CD4-positive, CD25-positive, alpha-beta regulatory T cell (primary cell): ENCODE data around the gene MYO18A. TPM values are rescaled to one million over a fixed set of nuclear protein-coding genes. Genes with fewer than 3 reads are reported as not detected.

Experiments
- ATAC-seq, 2 donors: fragments of 150-1000 bp; cut with Tn5 transposase; one replicate each; pipeline ENCODE4 v1.10.0; 2021; ENCODE audit warnings: low read depth in 2 of 2, moderate number of reproducible peaks in 2 of 2, moderate library complexity in 1 of 2
- DNase-seq, 3 donors: peaks; one replicate each; pipeline versions ENCODE4 v3.0.0 to v3.0.0-alpha.2; 2012 to 2022; ENCODE audit warnings: mixed read lengths in 1 of 3
- H3K27ac ChIP-seq: one replicate; pipeline ENCODE4 v1.7.0; 2013; ENCODE audit warnings: mild to moderate bottlenecking, low read length; ENCODE audit not compliant: insufficient read depth, poor library complexity, severe bottlenecking
- H3K27me3 ChIP-seq: one replicate; pipeline ENCODE4 v1.7.0; 2013; ENCODE audit warnings: low read length; ENCODE audit not compliant: control insufficient read depth, insufficient read depth
- H3K36me3 ChIP-seq: one replicate; pipeline ENCODE4 v1.7.0; 2013; ENCODE audit warnings: mild to moderate bottlenecking, low read length, moderate library complexity; ENCODE audit not compliant: control insufficient read depth, insufficient read depth
- H3K4me1 ChIP-seq: 2 replicates; pipeline ENCODE4 v1.7.0; 2013; ENCODE audit warnings: mild to moderate bottlenecking, low read length; ENCODE audit not compliant: insufficient read depth, control insufficient read depth, poor library complexity, severe bottlenecking
- H3K4me3 ChIP-seq: one replicate; pipeline ENCODE4 v1.7.0; 2013; ENCODE audit warnings: low read depth, mild to moderate bottlenecking, low read length, moderate library complexity
- H3K9me3 ChIP-seq, 2 experiments: 1 replicate in 1 of 2; 2 replicates in 1 of 2; pipeline ENCODE4 v1.7.0; 2013; ENCODE audit warnings: low read length in 2 of 2, mild to moderate bottlenecking in 1 of 2, moderate library complexity in 1 of 2; ENCODE audit not compliant: control insufficient read depth in 2 of 2
- H3K27ac Mint-ChIP-seq, 3 donors: one replicate each; pipeline ENCODE4 v1.8.0; 2020 to 2022; ENCODE audit warnings: mild to moderate bottlenecking in 3 of 3, mixed read lengths in 3 of 3, moderate library complexity in 2 of 3
- H3K27me3 Mint-ChIP-seq: one replicate; pipeline ENCODE4 v1.8.0; 2022; ENCODE audit warnings: mild to moderate bottlenecking, mixed read lengths
- H3K36me3 Mint-ChIP-seq: one replicate; pipeline ENCODE4 v1.8.0; 2020; ENCODE audit warnings: mixed read lengths
- H3K4me1 Mint-ChIP-seq, 4 donors: one replicate each; pipeline ENCODE4 v1.8.0; 2020 to 2022; ENCODE audit warnings: mixed read lengths in 4 of 4, mild to moderate bottlenecking in 1 of 4
- H3K4me3 Mint-ChIP-seq, 4 donors: one replicate each; pipeline ENCODE4 v1.8.0; 2020 to 2022; ENCODE audit warnings: mild to moderate bottlenecking in 4 of 4, mixed read lengths in 4 of 4, moderate library complexity in 3 of 4
- H3K9me3 Mint-ChIP-seq, 7 donors: one replicate each; pipeline ENCODE4 v1.8.0; 2020 to 2022; ENCODE audit warnings: mixed read lengths in 7 of 7, mild to moderate bottlenecking in 3 of 7, moderate library complexity in 2 of 7
- polyA plus RNA-seq, 4 donors: library from polyadenylated mRNA; unstranded; fragments of 300-500 nt; fragmentation: Illumina TruSeq; gene quantifications; one replicate each; pipeline ENCODE4 v1.2.3, GENCODE V29; 2021
- total RNA-seq: library from RNA; stranded (reverse); gene quantifications from one replicate; pipeline ENCODE4 v1.2.3, GENCODE V29; 2022

MYO18A gene
- total and polyA plus RNA-seq, 5 donors from 2014 or later, result 16.8 to 193 (median 21.0) TPM

DNA sequence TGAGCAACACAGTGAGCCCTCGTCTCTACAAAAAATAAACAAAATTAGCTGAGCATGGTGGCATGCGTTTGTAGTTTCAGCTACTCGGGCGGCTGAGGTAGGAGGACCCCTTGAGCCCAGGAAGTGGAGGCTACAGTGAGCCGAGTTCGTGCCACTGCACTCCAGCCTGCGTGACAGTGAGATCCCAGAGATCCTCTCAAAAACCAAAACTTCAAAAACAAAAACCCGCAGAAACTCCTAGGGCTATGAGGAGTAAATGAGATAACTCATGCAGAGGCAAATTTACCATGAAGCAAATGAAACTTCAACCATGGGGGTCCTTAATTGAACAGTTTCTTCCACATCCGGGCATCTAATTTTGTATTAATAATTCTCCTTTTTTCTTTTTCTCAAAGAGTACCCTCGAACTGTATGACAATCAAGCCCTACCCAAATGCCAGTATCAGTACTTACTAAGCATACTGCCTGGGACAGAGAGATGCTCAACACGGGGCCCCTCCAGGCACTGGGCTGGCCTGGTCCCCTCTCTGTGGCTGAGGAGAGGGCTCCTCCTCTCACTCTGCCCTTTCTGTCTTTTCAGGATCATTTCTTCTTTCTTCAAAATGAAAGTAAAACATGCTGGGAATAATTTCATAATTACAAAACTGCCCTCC, 138.0 kb downstream of the MYO18A start:
- H3K4me1 ChIP-seq, result no peaks in the 10 kb centered on the region
- Mint-ChIP-seq H3K4me1 (no peaks in the 10 kb centered on the region), H3K27ac (no peak overlapping the region), H3K4me3 (no peak overlapping the region), H3K9me3 (no peaks in the 10 kb centered on the region), H3K27me3 (peaks cover 25% of the 10 kb centered on the region), H3K36me3 (peaks cover 5% of the 10 kb centered on the region)
- no peaks in the 10 kb centered on the region for H3K9me3 ChIP-seq
- H3K27me3 ChIP-seq, result no peaks in the 10 kb centered on the region
- H3K27ac ChIP-seq, result no peak overlapping the region
- H3K36me3 ChIP-seq, result no peaks in the 10 kb centered on the region
- no peak overlapping the region for H3K4me3 ChIP-seq
- DNase-seq, result no peak
- no peak for ATAC-seq

GRCh38 chr17:29041571-29041970, 138.6 kb downstream of the MYO18A start:
- ATAC-seq (no peak), DNase-seq (no peak)
- H3K27me3 ChIP-seq, result peaks cover 2% of the 10 kb centered on the region
- no peaks in the 10 kb centered on the region for H3K36me3 ChIP-seq
- H3K9me3 ChIP-seq, result no peaks in the 10 kb centered on the region
- no peaks in the 10 kb centered on the region for H3K4me1 ChIP-seq
- Mint-ChIP-seq H3K36me3 (peaks cover 5% of the 10 kb centered on the region), H3K4me1 (no peaks in the 10 kb centered on the region), H3K27ac (no peak overlapping the region), H3K9me3 (no peaks in the 10 kb centered on the region), H3K4me3 (no peak overlapping the region), H3K27me3 (peaks cover 25% of the 10 kb centered on the region)
- no peak overlapping the region for H3K4me3 ChIP-seq
- no peak overlapping the region for H3K27ac ChIP-seq

- no peak overlapping the region for H3K4me3 ChIP-seq
These were observed 139.1 kb downstream of the MYO18A start for GRCh38 chr17:29041091-29041490.

GRCh38 chr17:29039764-29040598, 140.2 kb downstream of the MYO18A start:
- H3K27ac ChIP-seq, result no peak overlapping the region
- Mint-ChIP-seq H3K27ac (no peak overlapping the region), H3K36me3 (no peaks in the 10 kb centered on the region), H3K4me3 (no peak overlapping the region), H3K4me1 (no peaks in the 10 kb centered on the region), H3K27me3 (peaks cover 27% of the 10 kb centered on the region), H3K9me3 (peaks cover 0 to 4% (median 2%) of the 10 kb centered on the region in 7 donors)
- H3K9me3 ChIP-seq, result peaks cover 0 to 5% of the 10 kb centered on the region in 2 experiments
- no peaks in the 10 kb centered on the region for H3K4me1 ChIP-seq
- ATAC-seq (no peak), DNase-seq (no peak)
- H3K27me3 ChIP-seq, result peaks cover 7% of the 10 kb centered on the region
- no peak overlapping the region for H3K4me3 ChIP-seq
- no peaks in the 10 kb centered on the region for H3K36me3 ChIP-seq

More at GRCh38 chr17:29041091-29041490, 139.1 kb downstream of the MYO18A start:
- peaks cover 21% of the 10 kb centered on the region for H3K27me3 Mint-ChIP-seq
- H3K9me3 ChIP-seq, result no peaks in the 10 kb centered on the region
- no peaks in the 10 kb centered on the region for H3K4me1 Mint-ChIP-seq
- H3K36me3 ChIP-seq, result no peaks in the 10 kb centered on the region
- H3K9me3 Mint-ChIP-seq, result no peaks in the 10 kb centered on the region
- peaks cover 2% of the 10 kb centered on the region for H3K27me3 ChIP-seq
- H3K27ac ChIP-seq, result no peak overlapping the region
- DNase-seq (no peak), ATAC-seq (no peak)
- H3K4me1 ChIP-seq, result no peaks in the 10 kb centered on the region
- H3K36me3 Mint-ChIP-seq, result peaks cover 4% of the 10 kb centered on the region
- H3K4me3 Mint-ChIP-seq, result no peak overlapping the region
- no peak overlapping the region for H3K27ac Mint-ChIP-seq

- DNase-seq, result no peak
- H3K27ac ChIP-seq, result no peak overlapping the region
- peaks cover 12 to 18% of the 10 kb centered on the region in 2 experiments for H3K9me3 ChIP-seq
- H3K36me3 ChIP-seq, result no peaks in the 10 kb centered on the region
- H3K4me3 ChIP-seq, result no peak overlapping the region
- H3K4me1 Mint-ChIP-seq, result no peaks in the 10 kb centered on the region
- H3K36me3 Mint-ChIP-seq, result no peaks in the 10 kb centered on the region
- H3K4me1 ChIP-seq, result no peaks in the 10 kb centered on the region
- ATAC-seq, result no peak
- peaks cover 43% of the 10 kb centered on the region for H3K27me3 Mint-ChIP-seq
- no peak overlapping the region for H3K4me3 Mint-ChIP-seq
- peaks cover 14% of the 10 kb centered on the region for H3K27me3 ChIP-seq
- peaks cover 2 to 11% (median 7%) of the 10 kb centered on the region in 7 donors for H3K9me3 Mint-ChIP-seq
- no peak overlapping the region for H3K27ac Mint-ChIP-seq
These were observed 142.0 kb downstream of the MYO18A start for GRCh38 chr17:29038085-29038795.

DNA sequence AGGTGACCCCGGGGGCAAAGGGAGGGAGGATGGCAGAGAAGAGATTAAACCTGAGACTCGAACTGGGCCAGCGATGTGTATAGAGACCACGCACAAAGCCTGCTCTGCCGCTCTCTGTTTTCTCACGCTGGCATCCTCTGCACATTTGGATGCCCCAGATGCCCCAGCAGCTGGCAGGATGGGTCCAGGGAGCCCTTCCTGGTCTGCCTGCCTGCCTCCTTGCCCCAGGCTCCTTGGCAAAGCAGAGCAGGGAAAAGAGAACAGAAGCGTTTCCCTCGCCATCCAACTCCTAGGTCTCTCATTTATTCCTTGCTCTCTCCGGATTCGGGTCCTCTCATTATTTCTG, 142.5 kb downstream of the MYO18A start:
- Mint-ChIP-seq H3K36me3 (no peaks in the 10 kb centered on the region), H3K4me1 (no peaks in the 10 kb centered on the region), H3K9me3 (peaks cover 2 to 11% (median 7%) of the 10 kb centered on the region in 7 donors), H3K27ac (no peak overlapping the region), H3K4me3 (no peak overlapping the region), H3K27me3 (peaks cover 48% of the 10 kb centered on the region)
- H3K4me3 ChIP-seq, result no peak overlapping the region
- H3K4me1 ChIP-seq, result no peaks in the 10 kb centered on the region
- H3K27me3 ChIP-seq, result peaks cover 17% of the 10 kb centered on the region
- peaks cover 12 to 18% of the 10 kb centered on the region in 2 experiments for H3K9me3 ChIP-seq
- H3K27ac ChIP-seq, result no peak overlapping the region
- H3K36me3 ChIP-seq, result no peaks in the 10 kb centered on the region
- DNase-seq (no peak), ATAC-seq (no peak)

DNA sequence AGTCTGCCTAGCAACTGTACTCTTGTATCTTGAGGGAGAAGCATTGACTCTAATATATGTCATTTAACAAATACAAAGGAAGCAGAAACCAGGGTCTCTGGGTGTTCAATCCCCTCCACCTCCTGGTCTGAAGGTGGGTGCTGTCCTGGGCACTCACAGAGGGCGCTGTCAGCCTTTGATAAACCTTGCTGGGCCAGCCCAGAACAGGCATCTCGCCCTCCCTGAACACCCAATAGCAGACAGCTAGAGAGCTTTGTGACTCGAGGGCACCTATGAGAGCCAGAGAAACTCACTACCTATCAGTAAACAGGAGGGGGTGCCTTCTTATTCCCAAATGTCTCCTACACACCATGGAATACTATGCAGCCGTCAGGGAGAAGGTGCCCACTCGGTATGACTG, 143.6 kb downstream of the MYO18A start:
- no peak overlapping the region for H3K27ac Mint-ChIP-seq
- ATAC-seq, result no peak

More for the DNA sequence above, 143.6 kb downstream of the MYO18A start:
- Mint-ChIP-seq H3K4me1 (no peaks in the 10 kb centered on the region), H3K4me3 (no peak overlapping the region), H3K27me3 (peaks cover 49% of the 10 kb centered on the region), H3K36me3 (no peaks in the 10 kb centered on the region), H3K9me3 (peaks cover 2 to 11% (median 7%) of the 10 kb centered on the region in 7 donors)
- no peak for DNase-seq
- H3K27ac ChIP-seq, result no peak overlapping the region
- H3K9me3 ChIP-seq, result peaks cover 12 to 18% of the 10 kb centered on the region in 2 experiments
- no peaks in the 10 kb centered on the region for H3K4me1 ChIP-seq
- H3K36me3 ChIP-seq, result no peaks in the 10 kb centered on the region
- H3K27me3 ChIP-seq, result peaks cover 20% of the 10 kb centered on the region
- H3K4me3 ChIP-seq, result no peak overlapping the region
